B cell (primary cell): Measurements from ENCODE around the gene ANO2.

Source experiments
- CTCF ChIP-seq: fragments of 200-600 bp; IDR thresholded peaks from one replicate; pipeline ENCODE4 v1.8.0; 2022; ENCODE audit warnings: antibody characterized with exemption, mild to moderate bottlenecking
- EZH2 ChIP-seq: IDR thresholded peaks from 2 replicates; pipeline ENCODE4 v1.6.1; 2012; ENCODE audit warnings: borderline replicate concordance, low read depth, mild to moderate bottlenecking, moderate library complexity, low read length; ENCODE audit not compliant: insufficient read depth, poor library complexity, severe bottlenecking

DNA sequence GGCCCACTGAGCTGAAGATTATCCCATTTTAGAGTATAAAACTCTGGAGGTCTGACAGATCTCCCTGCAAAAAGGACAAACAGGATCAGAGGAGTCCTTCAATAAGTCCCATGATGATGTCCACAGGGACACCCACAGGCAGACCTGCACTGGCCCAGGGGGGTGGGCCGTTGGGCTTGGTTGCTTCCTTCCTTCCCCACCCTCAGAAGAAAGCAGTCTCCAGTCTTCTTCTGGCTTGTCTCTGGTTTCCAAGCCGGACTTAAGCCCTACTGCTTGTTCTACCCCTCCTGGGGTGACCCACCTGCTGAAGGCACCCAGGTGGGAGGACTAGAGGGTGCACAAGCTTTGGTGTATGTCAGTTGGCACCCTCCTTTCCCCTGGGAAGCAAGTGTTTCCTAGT lies 209.0 kb downstream of the ANO2 start:
- TF ChIP-seq CTCF (no peak), EZH2 (no peak)
